ENCODE results near the gene PACSIN1. TPM values are rescaled to one million over a fixed set of nuclear protein-coding genes. Genes with fewer than 3 reads are reported as not detected.

The PACSIN1 gene
- total and polyA plus RNA-seq, 4 donors: 0.03 to 0.17 (median 0.15) TPM

GRCh38 chr6:34556031-34556471 is 90.2 kb downstream of the PACSIN1 start, which contains the start of gene SPDEF:
TSS of gene SPDEF (minus strand) at chr6:34556329. CDS start at chr6:34544455, 11,874 bp downstream.
- Histone ChIP-seq H3K4me1 (ENCODE audit: control insufficient read depth in 4 of 4, insufficient read depth in 4 of 4, low read length in 3 of 4) (no peaks in the 10 kb centered on the region), H3K36me3 (ENCODE audit: control insufficient read depth in 4 of 4, insufficient read depth in 3 of 4, low read depth in 1 of 4, low read length in 3 of 4) (no peaks in the 10 kb centered on the region), H3K9ac (ENCODE audit: low read depth in 1 of 2, low read length in 2 of 2) (no peak within 1 kb of the TSS), H3K9me3 (ENCODE audit: control insufficient read depth in 4 of 4, low read length in 3 of 4) (peaks cover 0 to 5% (median 2%) of the 10 kb centered on the region in 4 donors), H3K27ac (ENCODE audit: low read depth in 1 of 2, low read length in 2 of 2) (no peak within 1 kb of the TSS), H3K4me3 (ENCODE audit: low read depth in 1 of 3, low read length in 3 of 3) (no peak within 1 kb of the TSS), H3K27me3 (ENCODE audit: control insufficient read depth in 4 of 4, insufficient read depth in 4 of 4, low read length in 3 of 4) (no peaks in the 10 kb centered on the region)
- WGBS: 47% methylated on average over 6 of the region's 6 CpGs
- TF ChIP-seq FOXA1 (IDR thresholded peaks at IDR 0.05) (no peak), RAD21 (IDR thresholded peaks at IDR 0.05) (no peak), SP1 (IDR thresholded peaks at IDR 0.05) (no peak), CTCF (IDR thresholded peaks at IDR 0.05; ENCODE audit: low read depth, low read length, missing input control) (no peak), ATF3 (IDR thresholded peaks at IDR 0.05) (no peak), TAF1 (conservative IDR thresholded peaks at IDR 0.05) (no peak), YY1 (IDR thresholded peaks at IDR 0.05) (no peak)
- TF ChIP-seq, protein P1, sequence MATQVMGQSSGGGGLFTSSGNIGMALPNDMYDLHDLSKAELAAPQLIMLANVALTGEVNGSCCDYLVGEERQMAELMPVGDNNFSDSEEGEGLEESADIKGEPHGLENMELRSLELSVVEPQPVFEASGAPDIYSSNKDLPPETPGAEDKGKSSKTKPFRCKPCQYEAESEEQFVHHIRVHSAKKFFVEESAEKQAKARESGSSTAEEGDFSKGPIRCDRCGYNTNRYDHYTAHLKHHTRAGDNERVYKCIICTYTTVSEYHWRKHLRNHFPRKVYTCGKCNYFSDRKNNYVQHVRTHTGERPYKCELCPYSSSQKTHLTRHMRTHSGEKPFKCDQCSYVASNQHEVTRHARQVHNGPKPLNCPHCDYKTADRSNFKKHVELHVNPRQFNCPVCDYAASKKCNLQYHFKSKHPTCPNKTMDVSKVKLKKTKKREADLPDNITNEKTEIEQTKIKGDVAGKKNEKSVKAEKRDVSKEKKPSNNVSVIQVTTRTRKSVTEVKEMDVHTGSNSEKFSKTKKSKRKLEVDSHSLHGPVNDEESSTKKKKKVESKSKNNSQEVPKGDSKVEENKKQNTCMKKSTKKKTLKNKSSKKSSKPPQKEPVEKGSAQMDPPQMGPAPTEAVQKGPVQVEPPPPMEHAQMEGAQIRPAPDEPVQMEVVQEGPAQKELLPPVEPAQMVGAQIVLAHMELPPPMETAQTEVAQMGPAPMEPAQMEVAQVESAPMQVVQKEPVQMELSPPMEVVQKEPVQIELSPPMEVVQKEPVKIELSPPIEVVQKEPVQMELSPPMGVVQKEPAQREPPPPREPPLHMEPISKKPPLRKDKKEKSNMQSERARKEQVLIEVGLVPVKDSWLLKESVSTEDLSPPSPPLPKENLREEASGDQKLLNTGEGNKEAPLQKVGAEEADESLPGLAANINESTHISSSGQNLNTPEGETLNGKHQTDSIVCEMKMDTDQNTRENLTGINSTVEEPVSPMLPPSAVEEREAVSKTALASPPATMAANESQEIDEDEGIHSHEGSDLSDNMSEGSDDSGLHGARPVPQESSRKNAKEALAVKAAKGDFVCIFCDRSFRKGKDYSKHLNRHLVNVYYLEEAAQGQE (IDR thresholded peaks at IDR 0.05): no peak
- TF ChIP-seq, protein P2, sequence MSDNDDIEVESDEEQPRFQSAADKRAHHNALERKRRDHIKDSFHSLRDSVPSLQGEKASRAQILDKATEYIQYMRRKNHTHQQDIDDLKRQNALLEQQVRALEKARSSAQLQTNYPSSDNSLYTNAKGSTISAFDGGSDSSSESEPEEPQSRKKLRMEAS (IDR thresholded peaks at IDR 0.05): no peak
- no peak for DNase-seq (ENCODE audit: low spot score)

- H3K36me3 ChIP-seq (ENCODE audit: control insufficient read depth in 4 of 4, insufficient read depth in 3 of 4, low read depth in 1 of 4, low read length in 3 of 4): no peaks in the 10 kb centered on the region
- H3K27me3 ChIP-seq (ENCODE audit: control insufficient read depth in 4 of 4, insufficient read depth in 4 of 4, low read length in 3 of 4): no peaks in the 10 kb centered on the region
- no peak for DNase-seq (ENCODE audit: low spot score)
- H3K9ac ChIP-seq (ENCODE audit: low read depth in 1 of 2, low read length in 2 of 2): no peak overlapping the region
- H3K4me3 ChIP-seq (ENCODE audit: low read depth in 1 of 3, low read length in 3 of 3): no peak overlapping the region
- H3K9me3 ChIP-seq (ENCODE audit: control insufficient read depth in 4 of 4, low read length in 3 of 4): peaks cover 0 to 5% (median 2%) of the 10 kb centered on the region in 4 donors
- H3K27ac ChIP-seq (ENCODE audit: low read depth in 1 of 2, low read length in 2 of 2): no peak overlapping the region
- WGBS: 86% methylated on average over 9 of the region's 9 CpGs
- H3K4me1 ChIP-seq (ENCODE audit: control insufficient read depth in 4 of 4, insufficient read depth in 4 of 4, low read length in 3 of 4): no peaks in the 10 kb centered on the region
- TF ChIP-seq JUND (IDR thresholded peaks at IDR 0.05) (no peak), FOXA1 (IDR thresholded peaks at IDR 0.05) (no peak), TAF1 (conservative IDR thresholded peaks at IDR 0.05) (no peak), GABPA (IDR thresholded peaks at IDR 0.05 in 1 of 2, conservative IDR thresholded peaks at IDR 0.05 in 1 of 2) (no peak), EGR1 (IDR thresholded peaks at IDR 0.05; ENCODE audit: low read depth in 2 of 2) (no peak), ZBTB33 (IDR thresholded peaks at IDR 0.05) (no peak), RXRA (IDR thresholded peaks at IDR 0.05) (no peak), YY1 (IDR thresholded peaks at IDR 0.05) (no peak), FOXA2 (IDR thresholded peaks at IDR 0.05) (no peak), ATF3 (IDR thresholded peaks at IDR 0.05) (no peak), NR2F2 (IDR thresholded peaks at IDR 0.05) (no peak), CTCF (IDR thresholded peaks at IDR 0.05; ENCODE audit: low read depth, low read length, missing input control) (no peak), SP1 (IDR thresholded peaks at IDR 0.05) (no peak), RAD21 (IDR thresholded peaks at IDR 0.05) (no peak)
- TF ChIP-seq, protein P1 (IDR thresholded peaks at IDR 0.05): no peak
- TF ChIP-seq, protein P2 (IDR thresholded peaks at IDR 0.05): no peak
Measured at GRCh38 chr6:34556493-34556892, 90.6 kb downstream of the PACSIN1 start.
